DMS53 treated with DMSO at 0.1 percent for 48 hours (cell line): Measurements from ENCODE around the gene POLL.
A peak's percentile ranks its signal among the peaks of the same experiment; 100 is the strongest.
"Not testable (repeated sequence)": the region's sequence is repeated elsewhere in the genome, so short reads cannot be mapped to it uniquely, and the experiment has no call there.

ENCODE experiments used
- DNase-seq: peaks from one replicate; lab custom pipeline; 2025; ENCODE audit not compliant: unreplicated experiment; lab: John Stamatoyannopoulos, UW

The POLL gene

DNA sequence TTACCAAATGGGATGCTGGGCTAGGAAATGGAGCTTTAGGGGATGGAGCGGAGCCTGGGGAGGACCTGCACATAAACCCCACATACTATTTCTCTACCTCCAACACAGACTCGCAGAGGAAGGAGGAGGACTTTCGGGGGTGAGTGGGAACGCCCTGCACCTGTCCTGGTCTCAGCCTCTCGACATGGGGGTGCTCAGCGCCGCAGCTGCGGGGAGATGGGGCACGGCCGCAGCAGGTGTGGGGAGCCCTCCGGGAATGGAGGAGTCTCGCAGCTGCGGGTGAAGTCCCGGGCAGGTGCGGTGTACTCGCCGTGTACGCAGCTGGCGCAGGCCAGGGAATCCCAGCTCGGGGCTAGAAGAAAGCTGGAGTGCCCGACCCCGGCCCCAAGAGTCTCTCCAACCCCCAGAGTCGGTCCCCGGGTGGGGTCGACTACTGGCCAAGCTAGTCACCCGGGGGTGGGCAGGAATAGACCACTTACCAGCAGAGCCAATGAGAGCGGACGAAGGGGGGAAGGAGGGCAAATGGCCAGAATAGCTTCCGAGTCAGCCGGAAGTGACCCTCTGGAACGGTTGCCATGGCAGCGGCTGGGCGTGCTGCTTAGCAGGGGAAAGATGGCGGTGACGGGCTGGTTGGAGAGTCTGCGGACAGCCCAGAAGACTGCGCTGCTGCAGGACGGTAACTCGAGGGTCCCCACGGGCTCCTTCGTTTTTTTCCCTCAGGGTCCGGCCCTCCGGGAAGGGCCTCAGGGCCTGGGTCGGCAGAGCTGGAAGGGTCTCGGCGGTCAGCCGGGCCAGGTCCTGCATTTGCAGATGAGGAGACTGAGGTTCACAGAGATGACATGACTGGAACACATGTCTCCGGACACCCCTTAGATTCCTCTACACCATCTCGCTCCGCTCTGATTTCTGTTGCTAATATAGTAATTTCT is at the start of gene POLL, which contains the start of gene DPCD:
Gene POLL (minus strand): TSS at position 533 of the 929 bp plus-strand sequence. CDS start 897 bp downstream, outside the sequence.
Gene DPCD (plus strand): TSS at position 597 of the 929 bp plus-strand sequence. CDS start 16 bp downstream, at position 613.
- peak; percentile 77 for DNase-seq

DNA sequence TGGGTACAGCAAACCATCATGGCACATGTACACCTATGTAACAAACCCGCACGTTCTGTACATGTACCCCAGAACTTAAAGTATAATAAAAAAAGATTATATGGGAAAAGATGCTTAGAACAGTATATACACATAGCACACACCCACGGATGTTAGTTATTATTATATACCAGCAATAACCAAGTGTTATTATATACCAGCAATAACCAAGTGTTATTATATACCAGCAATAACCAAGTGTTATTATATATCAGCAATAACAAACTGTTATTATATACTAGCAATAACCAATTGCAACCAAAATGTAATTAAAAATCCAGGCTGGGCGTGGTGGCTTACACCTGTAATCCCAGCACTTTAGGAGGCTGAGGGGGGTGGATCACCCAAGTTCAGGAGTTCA is 45.5 kb upstream of the POLL start:
- not testable (repeated sequence) for DNase-seq

DNA sequence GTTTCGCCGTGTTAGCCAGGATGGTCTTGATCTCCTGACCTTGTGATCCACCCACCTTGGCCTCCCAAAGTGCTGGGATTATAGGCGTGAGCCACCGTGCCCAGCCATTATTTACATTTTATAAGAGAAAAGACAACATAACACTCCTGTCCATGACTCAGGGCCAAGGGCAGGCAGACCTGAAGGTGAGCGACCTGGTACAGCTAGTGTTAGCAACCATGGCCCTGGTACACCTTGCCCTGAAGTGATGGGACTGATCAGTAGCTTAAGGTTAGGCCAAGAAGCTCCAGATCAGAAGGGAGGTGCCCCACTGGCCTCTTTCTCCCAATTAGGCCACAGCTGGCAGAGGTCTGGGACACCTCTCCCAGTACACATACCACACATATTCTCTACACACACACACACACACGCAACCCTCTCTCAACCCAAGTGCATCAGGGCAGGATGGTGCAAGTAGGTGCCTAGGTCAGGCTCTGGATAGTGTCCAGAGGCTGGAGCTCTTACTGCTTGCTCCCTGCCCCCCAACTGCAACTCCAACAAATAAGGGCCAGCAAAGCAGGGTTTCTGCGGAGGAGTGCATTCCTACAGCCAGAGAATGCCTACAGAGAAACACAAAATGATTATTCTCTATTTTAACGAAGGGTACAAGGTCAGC is 43.9 kb upstream of the POLL start:
- no peak for DNase-seq

DNA sequence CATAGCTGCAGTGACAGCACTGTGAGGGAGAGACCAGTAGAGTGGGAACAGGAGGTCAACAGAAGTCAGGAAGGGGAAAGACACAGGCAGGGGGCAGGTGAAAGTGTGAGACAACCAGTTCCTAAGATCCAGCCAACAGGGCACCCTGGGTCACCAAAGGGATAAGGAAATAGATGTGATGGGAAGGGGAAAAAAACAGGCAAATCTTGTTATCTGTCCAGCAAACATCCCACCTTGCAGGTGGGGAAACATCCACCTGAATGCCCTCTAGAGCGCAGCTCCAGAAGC is 42.5 kb upstream of the POLL start:
- no peak for DNase-seq

DNA sequence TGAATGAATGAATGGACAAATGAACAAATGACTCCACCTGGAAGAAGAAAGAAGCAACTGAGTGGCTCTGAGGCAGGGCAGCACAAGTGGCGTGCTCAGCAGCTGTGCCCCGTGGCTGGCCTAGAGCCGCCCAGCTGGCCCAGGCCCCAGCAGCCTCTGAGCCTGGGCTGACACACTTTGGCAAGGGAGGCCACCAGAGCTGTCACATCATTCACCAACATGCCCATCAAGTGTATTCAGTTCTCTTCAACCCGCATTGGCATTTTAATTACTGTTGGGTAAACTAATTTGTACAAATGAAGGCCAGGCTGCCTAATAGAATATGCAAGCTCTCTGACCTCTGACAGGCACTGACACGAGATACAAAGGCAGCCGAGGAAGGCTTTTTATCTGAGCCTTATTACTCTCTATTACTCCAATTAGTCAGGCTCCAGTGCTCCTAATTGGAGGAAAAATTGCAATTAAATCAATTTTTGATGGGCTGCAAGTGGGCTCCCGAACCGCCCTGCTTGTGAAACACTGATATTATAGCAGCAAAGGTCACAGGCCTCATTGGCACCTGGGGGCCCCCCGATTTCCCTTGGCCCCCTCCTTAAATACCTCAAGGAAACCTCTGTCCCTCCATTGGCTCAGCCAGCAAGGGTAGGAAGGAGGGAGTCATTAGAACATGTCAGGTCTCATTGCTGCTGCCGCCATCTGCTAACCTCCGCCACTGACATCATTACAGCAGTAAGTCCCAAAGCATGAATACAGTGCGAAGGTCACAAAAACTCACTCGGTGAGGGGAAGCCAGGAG is 42.0 kb upstream of the POLL start:
- no peak for DNase-seq

DNA sequence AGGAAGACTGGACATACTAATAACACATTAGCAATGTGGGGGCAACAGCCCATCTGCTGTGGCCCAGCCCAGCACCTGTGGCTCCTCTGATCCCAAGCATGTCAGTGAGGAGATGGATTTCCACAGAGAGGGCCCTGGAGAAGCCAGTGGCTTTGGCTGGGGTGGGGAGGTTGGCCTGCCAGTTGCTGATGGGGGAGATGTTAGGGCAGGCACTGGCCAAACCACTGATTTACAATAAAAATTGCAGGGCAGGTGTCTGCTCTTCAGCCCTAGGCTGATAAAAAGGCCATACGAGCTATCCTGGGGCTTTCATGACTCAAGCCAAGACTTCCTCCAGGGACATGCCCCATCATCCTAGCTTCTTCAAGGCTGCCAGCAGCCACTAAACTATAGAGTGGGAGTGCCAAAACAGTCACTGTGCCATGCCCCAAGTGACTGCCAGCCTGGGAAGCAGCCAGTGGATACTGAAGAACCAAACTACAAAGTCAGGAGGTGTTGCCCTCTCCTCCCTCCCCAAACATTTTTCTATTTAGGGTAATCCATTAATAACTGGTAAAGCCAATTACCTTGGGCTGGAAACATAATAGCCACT is 37.9 kb upstream of the POLL start:
- no peak for DNase-seq

DNA sequence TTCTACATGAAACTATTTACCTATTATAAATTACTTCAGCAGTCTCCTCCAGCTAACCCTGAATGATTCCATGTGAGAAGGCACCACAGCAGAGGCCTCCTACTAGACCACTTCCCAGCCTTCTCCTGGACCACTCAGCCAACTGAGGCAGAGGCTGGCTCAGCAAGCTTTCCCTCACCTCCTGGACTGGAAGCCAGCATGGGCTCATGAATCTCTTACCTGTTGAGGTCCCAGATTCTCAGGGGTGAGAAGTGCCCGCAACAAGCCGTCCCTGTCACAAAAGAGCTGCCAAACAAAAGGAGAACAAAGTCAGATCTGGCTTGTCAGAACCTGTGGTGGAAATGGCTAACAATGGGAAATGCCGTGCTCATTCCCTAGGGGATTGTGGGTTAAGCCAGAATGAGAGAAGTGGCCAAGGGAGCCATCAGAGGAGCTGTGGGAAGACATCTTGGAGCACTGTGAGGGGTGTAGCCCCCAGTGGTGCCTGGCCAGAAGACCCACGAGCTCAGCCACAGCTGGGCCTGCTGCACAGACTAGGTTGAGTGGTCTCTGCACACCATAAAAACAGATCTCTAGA is 36.6 kb upstream of the POLL start:
- no peak for DNase-seq

DNA sequence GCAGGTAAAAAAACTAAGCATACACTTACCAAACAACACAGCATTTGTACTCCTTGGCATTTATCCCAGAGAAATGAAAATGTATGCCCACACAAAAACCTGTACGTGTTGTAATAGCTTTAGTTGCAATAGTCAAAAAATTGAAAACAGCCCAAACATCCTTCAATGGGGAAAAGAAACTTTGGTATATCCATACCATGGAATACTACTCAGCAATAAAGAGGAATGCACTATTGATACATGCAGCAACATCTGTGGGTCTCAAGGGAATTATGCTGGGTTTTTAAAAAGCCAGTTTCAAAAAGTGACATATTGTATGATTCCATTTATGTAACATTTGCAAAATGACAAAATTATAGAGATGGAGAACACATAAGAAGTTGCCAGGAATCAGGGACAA is 35.5 kb upstream of the POLL start:
- no peak for DNase-seq

DNA sequence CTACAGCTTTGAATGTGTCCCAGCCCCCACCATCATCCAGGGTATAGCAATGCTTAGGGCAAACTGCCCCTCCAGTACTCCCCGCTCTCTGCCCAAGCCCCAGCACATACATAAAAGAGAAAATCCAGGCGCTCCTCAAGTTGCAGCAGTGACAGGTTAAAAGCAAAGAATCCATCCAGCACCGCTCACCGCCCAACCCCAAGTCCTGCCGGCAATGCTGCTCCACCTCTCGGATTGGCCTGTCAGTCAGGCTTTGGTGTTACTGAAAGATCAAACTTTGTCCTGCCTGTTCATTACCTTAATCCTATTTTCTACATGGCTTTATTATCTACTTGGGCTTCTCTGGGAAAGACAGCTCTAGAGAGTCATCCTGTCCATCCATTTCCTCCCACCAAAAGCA is 31.9 kb upstream of the POLL start:
- DNase-seq, result no peak

DNA sequence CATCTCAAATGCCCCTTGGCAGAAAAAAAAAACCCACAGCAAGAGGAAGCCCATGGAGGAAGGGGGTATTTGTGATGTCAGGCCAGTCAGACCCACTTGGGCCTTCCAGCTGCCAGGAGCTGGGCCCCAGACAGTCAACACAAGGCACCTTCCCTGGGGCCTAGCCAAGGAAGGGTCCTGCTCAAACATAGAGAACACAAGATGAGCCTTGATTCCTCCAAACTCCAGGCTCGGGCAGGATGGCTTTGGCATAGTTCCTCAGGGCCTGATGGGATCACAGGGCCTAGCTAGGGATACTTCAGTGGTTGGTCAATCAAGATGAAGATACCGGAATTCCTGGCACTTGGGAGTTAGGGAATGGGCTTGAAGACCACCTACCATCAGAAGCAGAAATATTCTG is 30.8 kb upstream of the POLL start:
- no peak for DNase-seq

DNA sequence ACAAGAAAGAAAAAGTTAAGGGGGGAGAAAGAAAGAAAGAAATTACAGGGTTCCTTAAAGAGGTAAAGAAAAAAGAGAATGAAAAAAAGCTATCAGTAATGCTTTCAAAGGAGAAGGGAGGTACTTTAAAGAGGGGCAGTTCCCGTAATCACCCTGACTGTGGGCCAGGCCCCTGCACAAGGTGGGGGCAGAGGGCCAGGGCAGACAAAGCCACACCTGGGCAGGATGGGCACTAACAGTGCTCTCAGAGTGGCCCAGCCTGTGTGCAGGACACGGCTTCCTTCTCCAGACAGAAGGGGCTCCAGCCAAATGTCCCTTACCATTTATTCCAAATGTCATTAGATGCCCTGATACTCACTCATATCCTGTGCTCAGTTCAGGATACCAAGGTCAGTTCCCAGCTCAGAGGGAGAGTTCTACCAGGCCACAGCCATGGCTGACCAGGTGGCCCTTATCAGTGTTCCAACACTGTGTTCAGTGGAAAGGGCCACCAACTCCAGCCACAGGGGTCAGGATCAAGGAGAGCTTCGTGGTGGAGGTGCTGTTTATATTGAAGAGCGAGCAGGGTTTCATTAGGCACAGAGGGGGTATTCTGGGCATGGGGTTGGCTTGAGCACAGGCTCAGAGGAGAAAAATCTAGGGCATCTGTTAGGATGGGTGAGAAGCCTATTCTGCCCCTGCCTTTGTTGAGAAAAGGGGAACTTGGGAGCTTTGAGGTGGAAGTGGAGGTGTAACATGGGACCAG is 29.9 kb upstream of the POLL start:
- DNase-seq, result no peak

DNA sequence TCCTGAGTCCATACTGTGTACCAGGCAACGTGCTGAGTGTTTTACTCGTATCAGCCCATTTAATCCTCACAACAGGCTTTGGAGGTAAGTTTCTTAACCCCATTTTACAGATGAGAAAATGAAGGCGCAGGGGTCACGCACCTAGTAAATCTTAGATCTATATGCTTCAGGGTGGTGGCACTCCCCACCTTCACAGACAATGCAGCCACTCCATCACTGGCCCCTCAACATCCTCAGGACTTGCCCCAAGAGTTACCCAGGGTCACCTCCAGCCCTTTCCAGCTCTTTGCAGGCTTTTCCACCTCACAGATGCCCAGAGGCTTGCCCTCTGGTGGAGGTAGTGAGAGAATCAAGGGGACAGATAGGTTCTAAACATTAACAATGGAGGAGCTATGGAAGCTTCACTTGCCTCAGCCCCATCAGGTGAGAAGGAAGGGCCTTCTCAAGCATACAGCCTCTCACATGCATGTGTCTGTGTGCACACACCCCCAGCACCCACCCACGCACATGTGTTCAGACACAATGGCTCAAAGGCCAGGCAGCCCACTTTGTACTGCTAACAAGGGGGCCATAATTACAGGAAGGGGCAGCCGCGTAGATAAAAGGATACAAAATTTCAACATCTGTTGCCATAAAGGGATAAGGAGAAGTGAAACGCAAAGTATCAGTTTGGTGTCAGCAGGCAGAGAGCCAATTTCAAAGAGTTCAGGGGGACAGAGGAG is 29.2 kb upstream of the POLL start:
- no peak for DNase-seq

DNA sequence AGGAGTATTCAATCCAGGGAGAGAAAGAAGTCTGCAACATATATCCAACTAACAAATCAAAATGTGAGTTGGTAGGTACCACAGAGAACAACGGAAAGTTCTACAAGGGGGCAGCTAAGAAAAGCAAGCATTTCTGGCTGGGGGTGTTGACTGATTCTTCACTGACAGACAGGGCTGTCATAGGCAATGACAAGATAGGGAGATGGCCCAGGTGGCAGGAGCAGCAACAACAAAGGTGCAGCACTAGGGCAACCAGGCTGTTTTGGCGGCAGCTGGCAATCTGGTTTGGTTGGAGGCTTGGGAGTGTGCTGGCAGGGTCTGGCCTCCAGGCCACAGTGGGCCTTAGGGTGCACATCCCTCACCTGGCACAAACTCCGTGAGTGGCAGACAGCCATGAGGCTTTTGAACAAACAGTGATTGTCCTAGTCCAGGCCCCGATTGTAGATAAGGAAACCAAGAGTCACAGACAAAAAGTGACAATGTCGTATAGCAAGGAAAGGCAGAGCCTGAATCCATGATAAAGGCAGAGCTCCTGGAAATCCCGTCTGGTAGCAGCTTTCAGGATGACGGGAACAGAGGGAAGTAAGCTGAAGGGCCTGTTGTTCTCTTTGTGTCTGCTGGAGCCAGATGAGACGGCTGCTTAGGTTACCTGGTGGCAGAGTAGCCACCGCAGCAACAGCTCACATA is 28.5 kb upstream of the POLL start:
- DNase-seq, result no peak

DNA sequence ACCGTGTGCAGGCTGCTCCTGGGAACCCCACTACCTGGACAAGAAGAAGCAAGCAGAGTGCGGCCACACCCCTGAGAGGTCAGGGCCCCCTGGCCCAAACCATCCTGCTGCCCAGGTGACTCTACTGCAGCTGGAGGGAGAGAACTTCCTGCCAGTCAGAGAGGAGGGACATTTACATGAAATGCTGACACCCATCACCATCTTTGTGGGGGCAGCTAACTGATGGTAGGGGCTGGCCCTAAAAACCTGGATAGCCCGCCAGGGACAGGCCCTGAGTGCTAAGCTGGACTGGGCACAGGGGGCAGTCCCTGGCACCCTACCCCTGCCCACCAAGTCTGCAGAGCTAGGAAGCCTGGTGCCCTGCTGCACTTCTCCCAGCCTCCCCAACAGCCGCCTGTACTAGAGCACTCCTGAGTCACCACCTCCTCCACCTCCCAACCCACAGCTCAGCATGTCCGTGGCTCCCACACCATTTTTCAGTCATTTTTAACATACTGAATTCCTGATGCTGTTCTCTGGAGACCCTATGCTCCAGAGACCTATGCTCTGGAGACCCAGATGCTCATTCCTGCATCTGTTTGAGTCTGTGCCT is 27.6 kb upstream of the POLL start:
- no peak for DNase-seq

DNA sequence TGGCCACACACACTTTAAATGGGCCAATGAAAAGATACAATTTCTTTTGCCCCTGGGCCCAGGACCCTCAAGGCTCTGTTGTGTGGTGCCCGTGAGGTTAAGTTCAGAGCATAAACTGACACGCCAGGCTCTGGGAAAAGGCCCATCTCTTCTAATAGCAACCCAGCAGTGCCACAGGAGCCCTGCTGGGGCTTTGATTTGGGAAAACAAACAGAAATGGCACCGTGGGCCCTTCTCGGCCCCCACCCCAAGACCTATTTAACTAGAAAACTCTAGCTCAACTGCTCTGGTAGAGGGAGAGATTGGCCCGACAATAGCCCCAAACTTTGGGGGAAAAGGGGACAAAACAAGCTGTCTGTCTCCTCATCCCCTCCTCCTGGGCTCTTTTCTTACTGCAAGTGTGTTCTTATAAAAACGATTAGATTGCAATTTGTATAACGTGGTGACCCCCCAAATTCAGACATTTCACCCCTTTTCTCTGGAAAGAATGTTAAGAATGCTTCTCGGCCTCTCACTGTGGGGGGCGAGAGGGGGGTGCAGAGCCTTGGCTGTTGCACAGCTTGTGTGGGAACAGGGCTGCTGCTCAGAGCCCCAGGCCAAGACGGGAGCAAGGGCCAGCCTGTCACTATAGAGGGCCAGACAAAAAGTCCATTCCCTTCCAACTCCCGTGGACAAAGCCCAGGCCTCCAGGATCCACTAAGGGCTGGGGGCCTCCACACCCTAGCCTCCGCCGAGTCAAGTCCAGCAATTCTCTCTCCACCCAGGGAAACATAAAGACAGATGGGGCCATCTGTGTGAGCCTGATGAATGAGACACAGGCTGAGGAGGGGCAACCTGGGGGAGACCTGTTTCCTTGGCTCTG is 26.8 kb upstream of the POLL start:
- no peak for DNase-seq

DNA sequence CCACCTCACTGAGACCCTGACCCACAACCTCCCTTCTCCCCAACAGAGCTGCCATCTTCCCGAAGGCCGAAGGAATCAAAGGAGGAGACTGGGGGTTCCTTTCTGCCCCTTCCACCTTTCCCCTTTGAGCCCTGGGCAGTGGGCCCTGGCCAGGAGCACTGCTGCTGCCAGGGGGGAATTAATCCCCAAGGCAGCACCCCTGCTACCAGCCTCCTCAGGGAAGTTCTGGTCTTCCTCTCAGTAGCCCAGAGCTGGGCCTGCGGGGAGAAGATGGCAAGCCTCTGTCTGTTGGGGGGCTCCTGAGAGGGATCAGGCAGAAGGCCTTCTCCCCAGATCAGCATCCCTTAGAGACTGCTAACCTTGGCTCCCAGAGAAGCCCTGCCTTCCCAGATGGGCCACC is 25.6 kb upstream of the POLL start:
- DNase-seq, result no peak

DNA sequence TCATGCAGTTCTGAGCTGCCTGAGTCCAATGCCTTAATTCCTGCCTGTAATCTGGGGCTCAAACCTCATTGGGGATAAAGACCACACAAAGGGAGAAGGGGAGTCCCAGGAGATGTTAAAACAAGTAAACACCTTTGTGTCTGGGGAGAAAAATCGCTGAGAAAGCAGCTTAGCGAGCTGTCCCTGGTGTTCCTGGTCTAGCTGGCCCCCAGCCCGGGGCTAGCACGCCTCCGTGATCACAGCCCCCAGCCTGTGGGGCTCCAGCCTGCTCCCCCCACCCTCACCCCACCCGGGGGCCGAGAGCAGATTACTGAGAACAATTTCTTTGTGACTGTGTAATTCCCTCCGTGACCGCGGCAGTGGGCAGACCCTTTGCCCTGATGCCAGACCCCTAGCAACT is 24.8 kb upstream of the POLL start:
- DNase-seq, result no peak

DNA sequence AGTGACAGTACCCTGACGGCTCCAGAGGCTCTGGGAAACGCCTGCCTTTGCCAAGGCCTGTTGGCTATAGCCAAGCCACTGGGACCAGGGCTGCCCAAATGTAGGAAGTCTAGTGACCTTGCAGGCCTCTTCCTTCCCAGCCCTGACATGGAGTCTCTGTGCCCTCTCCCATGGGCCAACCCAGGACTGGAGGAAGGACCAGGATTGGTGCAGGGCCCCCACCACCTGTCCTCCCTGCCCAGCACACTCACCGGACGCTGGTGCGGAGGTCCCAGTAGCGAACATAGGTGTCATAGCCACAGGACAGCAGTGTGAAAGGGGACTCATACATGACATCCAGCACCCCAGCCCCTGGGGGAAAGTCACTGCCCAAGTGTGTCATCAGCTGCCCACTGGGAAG is 24.0 kb upstream of the POLL start:
- no peak for DNase-seq
